Frontal cortex (tissue), 4 donors: ENCODE results near the gene H1-8. TPM values are rescaled to one million over a fixed set of nuclear protein-coding genes. Genes with fewer than 3 reads are reported as not detected.

Experiments used
- DNase-seq, 2 donors: peaks; one replicate each; pipeline ENCODE4 v3.0.0; 2012; ENCODE audit warnings: low spot score in 2 of 2
- FAIRE-seq: peaks from 2 replicates; lab custom pipeline; 2012; peaks lifted over from hg19 to GRCh38; lab: Jason Lieb, UNC
- total RNA-seq: library from RNA; depleted of rRNA; stranded (reverse); fragments of >200 nt; gene quantifications from one replicate; pipeline ENCODE4 v1.2.3, GENCODE V29; 2014
- donor health status: control.
- donor health status: control.
- donor health status: control.

Gene H1-8
- total RNA-seq, 1 donor from 2014 or later: not detected

DNA sequence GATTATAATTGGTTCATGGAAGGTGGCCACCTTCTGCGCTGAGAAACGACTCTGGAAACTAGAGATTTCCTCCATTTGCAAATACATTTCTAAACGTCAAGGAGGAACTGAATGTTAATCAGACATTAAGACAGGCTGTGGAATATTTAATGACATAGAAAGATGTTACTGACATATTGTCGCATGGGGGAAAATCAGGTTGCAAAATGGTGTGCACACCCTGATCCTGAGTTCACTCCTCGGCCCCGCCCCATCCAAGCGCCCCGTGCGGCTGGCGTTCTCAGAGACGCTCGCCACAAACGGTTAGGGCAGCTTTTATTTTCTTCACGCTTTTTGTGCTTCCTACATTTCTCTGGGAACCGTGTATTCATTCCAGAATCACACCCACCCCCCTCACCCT is 10.7 kb downstream of the H1-8 start:
- FAIRE-seq: no peak
- no peak for DNase-seq

DNA sequence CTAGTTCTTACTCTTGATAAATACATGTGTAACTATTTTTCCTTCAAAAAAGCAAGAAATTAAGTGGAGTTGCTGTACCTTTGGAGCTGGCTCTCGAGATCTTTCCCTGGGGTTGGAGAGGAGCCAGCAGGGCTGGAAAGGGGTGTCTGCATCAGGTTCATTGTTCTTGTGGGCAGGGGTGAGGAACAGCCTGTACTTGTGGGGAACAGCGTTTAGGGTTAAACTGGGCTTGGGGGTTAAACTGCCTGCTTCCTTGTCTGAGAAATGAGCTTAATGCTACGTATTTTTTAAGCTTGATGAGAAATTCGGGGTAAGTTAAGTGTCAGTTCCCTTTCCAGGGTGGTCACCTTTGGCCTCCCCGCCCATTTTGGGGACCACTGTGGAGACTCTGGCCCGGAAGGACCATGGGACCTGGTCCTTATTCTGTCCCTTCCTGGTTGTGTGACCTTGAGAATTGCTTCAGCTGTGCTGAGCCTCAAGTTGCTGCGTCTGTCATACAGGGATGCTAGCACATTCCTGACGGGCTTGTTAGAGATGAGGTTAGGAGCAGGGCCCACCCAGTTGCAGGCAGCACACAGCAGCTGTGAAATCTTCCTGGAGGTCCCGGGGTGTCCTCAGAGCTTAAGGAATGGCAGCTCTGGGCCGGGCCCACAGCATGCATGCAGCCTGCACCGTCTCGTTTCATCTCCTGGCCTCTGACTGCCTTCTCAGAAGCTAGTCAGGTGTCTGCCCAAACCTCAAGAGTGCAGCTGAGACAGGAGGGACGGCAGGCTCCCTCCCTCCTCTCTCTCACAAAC is 11.6 kb downstream of the H1-8 start:
- DNase-seq (no peak), FAIRE-seq (no peak)

- no peak for FAIRE-seq
Observed at GRCh38 chr3:129555153-129555550, 12.2 kb downstream of the H1-8 start.

GRCh38 chr3:129555616-129556357 is 12.8 kb downstream of the H1-8 start:
- no peak for DNase-seq
- FAIRE-seq: no peak

More at GRCh38 chr3:129555153-129555550, 12.2 kb downstream of the H1-8 start:
- DNase-seq: no peak

- DNase-seq: no peak
- no peak for FAIRE-seq
Observed at GRCh38 chr3:129556358-129556695, 13.4 kb downstream of the H1-8 start.

DNA sequence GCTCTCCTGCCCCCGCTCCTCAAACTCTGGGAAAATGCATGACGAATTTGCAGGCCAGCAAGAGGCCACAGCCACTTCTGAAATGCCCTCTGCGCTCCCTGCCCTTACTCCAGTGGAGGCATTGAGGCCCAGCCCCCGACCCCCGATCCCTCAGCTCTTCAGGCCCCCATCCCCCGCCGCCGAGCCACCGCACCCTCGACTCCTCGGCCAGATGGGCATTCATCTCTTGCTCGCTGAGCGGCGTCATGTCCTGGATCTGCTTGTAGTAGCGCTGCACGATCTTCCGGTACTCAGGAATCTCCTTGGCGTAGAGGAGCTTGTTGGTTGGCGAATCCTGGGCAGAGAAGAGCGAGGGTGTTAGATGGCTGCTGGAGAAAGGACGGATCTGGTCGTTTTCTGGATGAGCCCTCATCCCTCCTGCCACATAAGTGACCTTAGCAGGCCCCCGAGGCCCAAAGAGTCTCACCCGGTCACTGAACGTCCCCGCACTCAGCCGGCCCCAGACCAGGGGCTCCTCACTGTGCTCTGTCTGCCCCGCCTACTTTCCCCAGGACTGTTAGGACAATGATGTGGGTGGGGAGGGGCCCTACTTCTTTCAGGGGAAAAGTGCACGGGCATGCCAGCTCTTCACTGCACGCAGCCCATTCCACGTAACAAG is 14.0 kb downstream of the H1-8 start:
- DNase-seq (no peak), FAIRE-seq (no peak)

GRCh38 chr3:129557548-129557894 is 14.5 kb downstream of the H1-8 start:
- no peak for FAIRE-seq
- no peak for DNase-seq

DNA sequence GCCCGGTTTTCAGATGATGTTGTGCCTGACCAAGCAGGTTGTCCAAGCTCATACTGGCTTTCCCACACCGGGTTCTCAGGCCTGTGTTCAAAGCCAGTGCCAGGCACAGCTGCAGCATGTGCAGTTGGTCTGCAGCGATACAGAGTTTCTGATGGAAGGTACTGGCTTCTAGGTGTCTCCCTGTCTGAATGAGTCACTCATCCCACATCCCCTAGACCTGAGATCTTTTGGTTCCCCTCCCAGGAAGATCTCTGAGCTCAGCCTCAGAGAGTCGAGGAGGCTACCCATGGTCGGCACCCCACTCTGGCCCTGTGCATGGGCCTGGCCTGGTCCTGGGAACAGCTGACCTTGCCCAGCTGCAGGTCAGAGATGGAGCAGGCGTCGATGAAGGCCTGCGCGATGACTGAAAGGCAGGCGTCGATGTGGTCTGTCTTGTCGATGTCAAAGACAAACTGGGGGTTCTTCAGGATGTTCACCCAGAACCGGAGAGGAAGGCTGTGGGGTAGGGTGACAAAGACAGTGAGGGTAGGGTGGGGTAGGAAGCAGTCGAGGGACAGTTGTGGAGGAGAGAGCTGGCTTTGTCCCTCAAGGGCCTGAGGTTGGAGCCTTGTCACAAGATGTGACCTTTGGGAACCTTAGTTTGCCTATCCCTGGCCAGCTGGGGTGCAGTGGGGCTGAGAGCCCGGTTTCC is 15.3 kb downstream of the H1-8 start:
- DNase-seq (no peak), FAIRE-seq (no peak)

- DNase-seq (no peak), FAIRE-seq (no peak)
Observed at GRCh38 chr3:129558772-129559564, 16.0 kb downstream of the H1-8 start.

DNA sequence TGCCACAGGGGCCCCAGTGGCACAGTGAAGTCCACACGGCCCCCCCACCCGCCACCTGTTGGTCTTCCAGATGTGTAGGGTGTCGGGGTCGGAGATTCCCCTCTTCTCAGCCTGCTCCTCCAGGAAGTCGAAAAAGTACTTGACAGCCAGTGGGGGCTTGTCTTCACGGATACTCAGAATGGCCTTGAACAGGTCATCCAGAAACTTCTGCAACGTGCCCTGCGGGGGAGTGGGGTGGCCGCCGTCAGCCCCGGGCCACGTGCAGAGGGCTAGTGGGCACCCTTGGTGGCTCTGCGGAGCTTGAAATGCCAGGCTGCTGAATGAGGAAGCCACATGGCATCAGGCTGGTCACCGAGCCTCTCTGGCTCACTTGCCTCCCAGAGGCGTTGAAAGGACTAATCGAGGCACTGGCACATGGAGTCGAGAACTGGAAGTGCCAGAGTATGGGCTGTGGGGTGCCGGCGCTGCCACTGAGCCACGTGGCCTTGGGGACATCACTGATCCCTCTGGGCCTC is 16.6 kb downstream of the H1-8 start:
- DNase-seq (no peak), FAIRE-seq (no peak)

GRCh38 chr3:129560269-129560787 is 17.4 kb downstream of the H1-8 start:
- DNase-seq (no peak), FAIRE-seq (no peak)

- peak in 1 of 2 donors; percentile 73 for DNase-seq
- FAIRE-seq: no peak
Observed at GRCh38 chr3:129560911-129561594, 18.1 kb downstream of the H1-8 start.

- DNase-seq: no peak
- FAIRE-seq: no peak
Observed at GRCh38 chr3:129561619-129562248, 18.8 kb downstream of the H1-8 start.

DNA sequence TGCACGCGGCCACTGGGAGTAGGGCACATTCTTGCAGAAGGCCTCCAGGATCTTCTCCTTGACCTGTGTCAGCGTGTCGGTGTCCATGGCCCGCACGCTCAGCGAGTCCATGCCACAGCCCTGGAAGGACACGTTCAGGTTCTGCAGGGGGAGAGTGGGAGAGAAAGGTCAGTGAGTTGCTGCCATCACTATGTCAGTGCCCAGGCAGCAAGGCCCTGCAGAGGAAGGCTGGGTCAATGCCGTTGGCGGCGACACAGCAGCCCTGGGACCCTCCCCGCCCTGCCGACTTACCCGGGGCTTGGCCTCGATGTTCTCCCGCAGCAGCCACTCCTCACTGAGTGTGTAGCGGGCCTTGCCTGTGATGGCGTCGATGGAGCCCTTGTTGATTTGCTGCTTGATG is 19.8 kb downstream of the H1-8 start:
- DNase-seq (no peak), FAIRE-seq (no peak)

DNA sequence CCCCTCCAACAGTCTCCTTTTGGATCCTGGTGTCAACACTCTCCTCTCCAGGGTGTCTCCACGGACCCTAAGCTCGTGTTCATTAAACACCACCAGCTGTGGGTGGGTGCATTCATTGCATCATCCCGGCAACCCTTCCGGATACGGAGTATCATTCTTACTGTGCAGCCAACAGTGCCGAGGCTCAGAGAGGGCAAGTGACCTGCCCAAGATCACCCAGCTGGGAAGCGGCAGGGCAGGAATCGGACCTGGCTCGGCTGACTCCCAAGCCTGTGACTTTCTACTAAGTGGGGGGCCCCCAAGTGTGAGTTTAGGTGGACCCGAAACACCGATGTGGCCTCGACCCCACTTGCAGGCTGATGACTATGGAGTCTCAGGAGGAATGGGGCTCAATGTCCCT is 20.4 kb downstream of the H1-8 start:
- no peak for FAIRE-seq
- no peak for DNase-seq

DNA sequence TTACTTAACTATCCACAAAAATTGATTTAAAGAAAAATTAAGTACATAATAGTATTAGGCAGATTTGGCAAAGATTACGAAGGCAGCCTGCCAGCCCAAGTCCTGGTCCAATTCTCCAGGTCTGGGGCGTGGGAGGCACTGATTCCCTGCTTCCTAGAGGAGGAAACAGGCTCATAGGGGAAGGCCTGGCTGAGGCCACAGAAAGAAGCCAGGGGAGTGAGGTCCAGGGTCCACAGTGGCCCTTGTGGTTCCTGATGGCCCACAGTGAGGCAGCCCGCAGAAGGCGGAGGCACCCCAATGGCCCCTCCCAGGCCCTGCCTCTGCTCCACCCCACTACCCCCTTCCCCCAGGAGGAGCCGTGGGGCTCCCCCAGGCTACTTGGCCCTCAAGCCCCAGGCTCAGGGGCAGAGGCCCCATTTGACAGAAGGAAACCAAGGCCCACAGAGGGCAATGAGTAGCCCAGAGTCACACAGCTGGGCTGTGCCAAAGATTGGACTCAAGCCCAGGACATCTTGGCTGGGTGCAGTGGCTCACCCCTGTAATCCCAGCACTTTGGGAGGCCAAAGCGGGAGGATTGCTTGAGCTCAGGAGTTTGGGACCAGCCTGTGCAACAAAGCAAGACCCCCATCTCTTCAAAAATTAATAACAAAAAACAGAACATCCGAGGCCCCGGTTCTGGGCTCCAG is 21.0 kb downstream of the H1-8 start:
- FAIRE-seq: no peak
- DNase-seq: no peak

DNA sequence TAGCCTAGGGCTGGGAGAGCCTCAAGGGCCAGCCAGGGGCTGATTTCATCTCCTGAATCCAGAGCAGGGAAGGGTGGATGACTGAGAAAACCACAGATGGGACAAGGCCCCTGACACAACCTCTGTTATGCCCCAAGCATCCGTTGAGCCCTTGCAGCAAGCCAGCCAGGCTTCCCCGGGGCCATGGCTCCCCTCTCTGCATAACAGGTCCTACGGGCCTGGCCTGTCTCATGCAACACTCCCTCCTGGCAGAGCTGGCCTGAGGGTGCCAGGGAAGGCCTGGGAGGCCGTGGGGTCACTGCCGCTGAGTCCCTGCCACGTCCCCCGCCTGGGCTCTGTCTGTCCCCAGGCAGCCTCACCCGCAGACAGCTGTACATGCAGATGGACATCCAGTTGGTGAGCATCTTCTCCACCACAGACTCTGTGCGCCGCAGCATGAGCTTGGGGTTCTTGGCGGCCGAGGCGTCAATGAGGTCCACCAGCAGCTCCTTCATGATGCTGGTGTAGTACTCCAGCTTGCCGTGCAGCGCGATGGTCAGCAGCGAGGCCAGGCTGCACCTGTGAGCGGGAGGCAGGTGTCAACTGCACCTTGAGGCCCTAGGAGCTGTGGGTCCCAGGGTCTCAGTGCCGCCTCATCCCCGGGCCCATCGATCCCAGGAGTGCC is 22.1 kb downstream of the H1-8 start:
- no peak for FAIRE-seq

More for the DNA sequence above, 22.1 kb downstream of the H1-8 start:
- DNase-seq: no peak
